Astrocyte (in vitro differentiated cells and primary cell): ENCODE data around the gene C6orf136. TPM values are rescaled to one million over a fixed set of nuclear protein-coding genes. Genes with fewer than 3 reads are reported as not detected.

ENCODE experiments used
- DNase-seq: peaks from one replicate; pipeline ENCODE4 v3.0.0-alpha.2; 2010; ENCODE audit warnings: low read depth
- FAIRE-seq: peaks from 2 replicates; lab custom pipeline; 2011; peaks lifted over from hg19 to GRCh38; lab: Jason Lieb, UNC
- H2AFZ ChIP-seq: 2 replicates; pipeline ENCODE4 v1.6.0; 2012; ENCODE audit warnings: low read depth, low read length, inconsistent platforms
- H3K27ac ChIP-seq: 2 replicates; pipeline ENCODE4 v1.5.1; 2011; ENCODE audit warnings: low read depth, low read length, inconsistent platforms
- H3K27me3 ChIP-seq: 2 replicates; pipeline ENCODE4 v1.6.0; 2011; ENCODE audit warnings: low read length, inconsistent platforms; ENCODE audit not compliant: insufficient read depth
- H3K36me3 ChIP-seq: 2 replicates; pipeline ENCODE4 v1.5.1; 2011; ENCODE audit warnings: low read length, inconsistent platforms; ENCODE audit not compliant: insufficient read depth
- H3K4me1 ChIP-seq: 2 replicates; pipeline ENCODE4 v1.5.1; 2011; ENCODE audit warnings: low read length, inconsistent platforms; ENCODE audit not compliant: insufficient read depth
- H3K4me2 ChIP-seq: 2 replicates; pipeline ENCODE4 v1.6.0; 2012; ENCODE audit warnings: low read length, inconsistent platforms
- H3K4me3 ChIP-seq: 2 replicates; pipeline ENCODE4 v1.5.1; 2011; ENCODE audit warnings: low read depth, mild to moderate bottlenecking, low read length, inconsistent platforms; ENCODE audit not compliant: insufficient read depth
- H3K79me2 ChIP-seq: 2 replicates; pipeline ENCODE4 v1.6.0; 2012; ENCODE audit warnings: mild to moderate bottlenecking, low read length, inconsistent platforms; ENCODE audit not compliant: insufficient read depth
- H3K9ac ChIP-seq: 2 replicates; pipeline ENCODE4 v1.6.0; 2012; ENCODE audit warnings: mild to moderate bottlenecking, low read length, inconsistent platforms
- H3K9me3 ChIP-seq: 2 replicates; pipeline ENCODE4 v1.5.1; 2012; ENCODE audit warnings: low read depth, mild to moderate bottlenecking, low read length, inconsistent platforms; ENCODE audit not compliant: insufficient read depth
- H4K20me1 ChIP-seq: 2 replicates; pipeline ENCODE4 v1.6.0; 2012; ENCODE audit warnings: low read length, inconsistent platforms; ENCODE audit not compliant: insufficient read depth
- H3K27ac Mint-ChIP-seq: one replicate; pipeline ENCODE4 v1.8.0; 2021; ENCODE audit warnings: mild to moderate bottlenecking, mixed read lengths; ENCODE audit not compliant: unreplicated experiment
- H3K27me3 Mint-ChIP-seq: one replicate; pipeline ENCODE4 v1.8.0; 2021; ENCODE audit warnings: low read depth, mixed read lengths; ENCODE audit not compliant: unreplicated experiment
- H3K36me3 Mint-ChIP-seq: one replicate; pipeline ENCODE4 v1.8.0; 2021; ENCODE audit warnings: low read depth, mixed read lengths; ENCODE audit not compliant: unreplicated experiment
- H3K4me1 Mint-ChIP-seq: one replicate; pipeline ENCODE4 v1.8.0; 2021; ENCODE audit warnings: low read depth, mixed read lengths; ENCODE audit not compliant: unreplicated experiment
- H3K4me3 Mint-ChIP-seq: one replicate; pipeline ENCODE4 v1.8.0; 2021; ENCODE audit warnings: mild to moderate bottlenecking, moderate library complexity, mixed read lengths; ENCODE audit not compliant: unreplicated experiment
- H3K9me3 Mint-ChIP-seq: one replicate; pipeline ENCODE4 v1.8.0; 2021; ENCODE audit warnings: mild to moderate bottlenecking, mixed read lengths; ENCODE audit not compliant: unreplicated experiment
- EZH2 ChIP-seq: IDR thresholded peaks from 2 replicates; pipeline ENCODE4 v1.6.1; 2012; ENCODE audit warnings: mild to moderate bottlenecking, low read length, inconsistent platforms; ENCODE audit not compliant: insufficient read depth
- total RNA-seq: library from RNA; stranded (reverse); gene quantifications from 2 replicates; pipeline ENCODE4 v1.2.1, GENCODE V29; 2021
- TF ChIP-seq, protein P1 (sequence below): IDR thresholded peaks from 2 replicates; pipeline ENCODE4 v1.5.1; 2011; ENCODE audit warnings: low read depth, mild to moderate bottlenecking, inconsistent platforms, low read length, moderate library complexity; ENCODE audit not compliant: insufficient read depth

C6orf136 gene
- total RNA-seq, 1 donor from 2014 or later, result 12.7 TPM

DNA sequence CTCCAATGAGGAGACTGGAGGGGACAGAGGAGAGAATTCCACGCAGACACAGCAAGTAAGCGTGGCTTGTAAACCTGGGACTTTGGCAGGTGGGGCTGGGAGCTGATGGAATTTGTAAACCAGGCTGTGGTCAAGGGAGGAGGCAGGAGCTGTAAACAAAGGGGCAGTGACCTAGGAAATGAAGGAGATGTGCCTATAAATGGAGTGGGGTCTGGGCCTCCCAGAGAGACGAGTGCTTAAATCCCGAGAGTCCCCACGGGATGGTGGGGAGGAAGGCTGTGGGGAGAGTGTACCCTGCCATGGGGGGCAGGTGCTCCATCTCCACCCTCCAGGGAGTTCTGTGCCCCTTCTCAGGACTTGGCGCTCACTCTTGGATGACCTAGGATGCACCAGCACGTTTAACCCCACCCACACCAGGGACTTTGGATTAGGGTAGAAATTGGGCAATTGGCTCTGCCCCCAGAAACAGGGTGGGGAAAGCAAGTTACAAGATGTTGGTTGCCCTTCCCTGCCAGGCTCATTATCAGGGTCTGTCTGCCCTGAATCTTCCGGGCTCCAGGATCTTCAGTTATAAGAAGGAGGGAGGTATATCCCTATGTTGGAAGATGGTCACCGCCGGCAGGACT lies 29.8 kb downstream of the C6orf136 start:
- Histone ChIP-seq H3K27ac (no peak overlapping the region), H3K9me3 (no peaks in the 10 kb centered on the region), H3K36me3 (peaks cover 37% of the 10 kb centered on the region), H3K27me3 (no peaks in the 10 kb centered on the region), H3K4me3 (no peak overlapping the region), H4K20me1 (peaks cover 58% of the 10 kb centered on the region), H3K4me2 (no peak overlapping the region), H3K79me2 (peaks cover 60% of the 10 kb centered on the region), H3K9ac (no peak overlapping the region), H2AFZ (no peak overlapping the region), H3K4me1 (peaks cover 23% of the 10 kb centered on the region)
- DNase-seq, result no peak
- no peaks in the 10 kb centered on the region for H3K27me3 Mint-ChIP-seq
- no peak for TF ChIP-seq EZH2
- TF ChIP-seq, protein P1, sequence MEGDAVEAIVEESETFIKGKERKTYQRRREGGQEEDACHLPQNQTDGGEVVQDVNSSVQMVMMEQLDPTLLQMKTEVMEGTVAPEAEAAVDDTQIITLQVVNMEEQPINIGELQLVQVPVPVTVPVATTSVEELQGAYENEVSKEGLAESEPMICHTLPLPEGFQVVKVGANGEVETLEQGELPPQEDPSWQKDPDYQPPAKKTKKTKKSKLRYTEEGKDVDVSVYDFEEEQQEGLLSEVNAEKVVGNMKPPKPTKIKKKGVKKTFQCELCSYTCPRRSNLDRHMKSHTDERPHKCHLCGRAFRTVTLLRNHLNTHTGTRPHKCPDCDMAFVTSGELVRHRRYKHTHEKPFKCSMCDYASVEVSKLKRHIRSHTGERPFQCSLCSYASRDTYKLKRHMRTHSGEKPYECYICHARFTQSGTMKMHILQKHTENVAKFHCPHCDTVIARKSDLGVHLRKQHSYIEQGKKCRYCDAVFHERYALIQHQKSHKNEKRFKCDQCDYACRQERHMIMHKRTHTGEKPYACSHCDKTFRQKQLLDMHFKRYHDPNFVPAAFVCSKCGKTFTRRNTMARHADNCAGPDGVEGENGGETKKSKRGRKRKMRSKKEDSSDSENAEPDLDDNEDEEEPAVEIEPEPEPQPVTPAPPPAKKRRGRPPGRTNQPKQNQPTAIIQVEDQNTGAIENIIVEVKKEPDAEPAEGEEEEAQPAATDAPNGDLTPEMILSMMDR, result no peak
- no peaks in the 10 kb centered on the region for H3K9me3 Mint-ChIP-seq
- peaks cover 23% of the 10 kb centered on the region for H3K36me3 Mint-ChIP-seq
- H3K4me1 Mint-ChIP-seq, result peaks cover 25% of the 10 kb centered on the region
- H3K27ac Mint-ChIP-seq, result no peak overlapping the region
- no peak for FAIRE-seq
- H3K4me3 Mint-ChIP-seq, result no peak overlapping the region

DNA sequence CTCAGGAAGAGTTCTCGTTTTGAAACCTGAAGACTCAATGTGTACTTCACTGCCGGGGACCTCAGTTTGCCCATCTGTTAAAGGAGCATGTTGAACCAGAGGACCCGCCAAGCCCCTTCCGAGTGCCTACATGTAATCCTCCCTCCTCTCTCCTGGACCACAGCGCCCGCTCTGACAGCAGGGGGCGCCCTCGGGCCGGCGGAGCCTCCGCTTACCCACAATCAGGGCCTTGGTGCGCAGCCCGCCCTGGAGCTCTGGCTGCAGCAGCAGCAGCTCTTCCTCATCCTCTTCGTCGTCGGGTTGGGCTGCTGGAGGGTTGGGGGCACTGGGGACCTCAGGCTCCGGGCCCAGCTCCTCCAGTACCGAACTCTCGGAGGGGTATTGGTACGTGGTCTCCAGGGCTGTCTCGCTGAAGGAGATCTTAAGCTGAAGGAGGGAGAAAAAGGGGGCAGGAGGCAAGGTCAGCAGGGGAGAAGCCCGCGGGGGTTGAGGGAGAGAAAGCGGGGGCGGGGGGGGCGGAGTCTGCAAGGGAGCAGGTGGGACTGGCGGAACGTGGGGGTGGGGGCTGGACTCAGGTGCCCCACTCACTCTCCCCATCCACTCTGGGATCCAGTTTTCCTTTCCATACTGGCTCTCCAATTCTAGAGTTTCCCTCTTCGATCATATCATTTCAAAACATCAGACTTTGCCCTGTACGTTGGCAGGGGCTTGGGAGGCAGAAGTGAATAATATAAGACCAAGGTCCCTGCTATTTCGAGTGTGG lies 32.2 kb downstream of the C6orf136 start:
- H3K4me1 Mint-ChIP-seq, result peaks cover 22% of the 10 kb centered on the region
- H3K27me3 Mint-ChIP-seq, result no peaks in the 10 kb centered on the region
- Histone ChIP-seq H3K4me1 (peaks cover 31% of the 10 kb centered on the region), H3K9me3 (no peaks in the 10 kb centered on the region), H4K20me1 (peaks cover 81% of the 10 kb centered on the region), H3K9ac (peak overlapping the region; percentile 98), H3K79me2 (peaks cover 74% of the 10 kb centered on the region), H2AFZ (no peak overlapping the region), H3K27ac (no peak overlapping the region), H3K4me3 (peak overlapping the region; percentile 41), H3K27me3 (no peaks in the 10 kb centered on the region), H3K36me3 (peaks cover 37% of the 10 kb centered on the region), H3K4me2 (peak overlapping the region; percentile 100)
- no peak for FAIRE-seq
- peaks cover 25% of the 10 kb centered on the region for H3K36me3 Mint-ChIP-seq
- TF ChIP-seq, protein P1, result peak; percentile 70
- no peak for TF ChIP-seq EZH2
- H3K27ac Mint-ChIP-seq, result peak overlapping the region; percentile 62
- H3K9me3 Mint-ChIP-seq, result no peaks in the 10 kb centered on the region
- peak; percentile 47 for DNase-seq
- peak overlapping the region; percentile 98 for H3K4me3 Mint-ChIP-seq
